ENCODE results near the gene TMED4. TPM values are rescaled to one million over a fixed set of nuclear protein-coding genes. Genes with fewer than 3 reads are reported as not detected.

TMED4 gene
- polyA plus RNA-seq, 1 of the 3 experiments (the other 2 are of a cell fraction) = 145 TPM

- no peak overlapping the region for H3K4me2 ChIP-seq
- H3K27ac ChIP-seq (ENCODE audit: low read depth in 2 of 2, low read length in 1 of 2) = no peak overlapping the region
- POLR2A ChIA-PET = interaction anchor here (1.2 kb wide), 1 partner anchor 13 kb away, joined by 5 read pairs; the partner anchor contains the start of gene TMED4
- TF ChIP-seq GATA2 (CRISPR knock-in tag; IDR thresholded peaks at IDR 0.05) (no peak), TAF1 (IDR thresholded peaks at IDR 0.05; ENCODE audit: borderline replicate concordance, low read depth, low read length) (no peak), SMC3 (IDR thresholded peaks at IDR 0.05; ENCODE audit: low read depth, low read length) (no peak), YY1 (IDR thresholded peaks at IDR 0.05; ENCODE audit: low read depth) (no peak), ZBTB33 (IDR thresholded peaks at IDR 0.05; ENCODE audit: borderline replicate concordance, low read depth) (no peak), POLR2AphosphoS5 (IDR thresholded peaks at IDR 0.05; ENCODE audit: low read depth, low read length) (no peak), CTCF (IDR thresholded peaks at IDR 0.05) (no peak), MEF2A (IDR thresholded peaks at IDR 0.05; ENCODE audit: borderline replicate concordance, low read depth) (no peak), RAD21 (IDR thresholded peaks at IDR 0.05; ENCODE audit: low read length) (no peak), EP300 (IDR thresholded peaks at IDR 0.05; ENCODE audit: borderline replicate concordance in 1 of 2, low read depth in 1 of 2, low read length in 1 of 2) (no peak), USF2 (IDR thresholded peaks at IDR 0.05; ENCODE audit: borderline replicate concordance, low read depth, low read length) (no peak)
- peaks cover 10% of the 10 kb centered on the region for H4K20me1 ChIP-seq (ENCODE audit: insufficient read depth)
- WGBS (ENCODE audit: low lambda C conversion rate) = 95% methylated on average over 13 of the region's 17 CpGs
- no peak overlapping the region for H3K9ac ChIP-seq
- no peaks in the 10 kb centered on the region for H3K9me2 ChIP-seq
- peaks cover 5% of the 10 kb centered on the region for H3F3A ChIP-seq (replicated peaks; ENCODE audit: insufficient read depth)
- H3K4me3 ChIP-seq (ENCODE audit: low read depth in 2 of 2, low read length in 1 of 2) = no peak overlapping the region
- H3K27me3 ChIP-seq (ENCODE audit: insufficient read depth) = no peaks in the 10 kb centered on the region
- no peak for DNase-seq
- peaks cover 39% of the 10 kb centered on the region for H3K79me2 ChIP-seq (ENCODE audit: insufficient read depth)
- no peak overlapping the region for H2AFZ ChIP-seq (ENCODE audit: low read depth)
- peaks cover 57 to 86% of the 10 kb centered on the region in 2 experiments for H3K36me3 ChIP-seq (replicated peaks in 1 of 2; ENCODE audit: control insufficient read depth in 1 of 2, insufficient read depth in 2 of 2, low read length in 1 of 2)
- H3K9me3 ChIP-seq = no peaks in the 10 kb centered on the region
- peaks cover 7 to 11% of the 10 kb centered on the region in 2 experiments for H3K4me1 ChIP-seq (ENCODE audit: control insufficient read depth in 1 of 2, insufficient read depth in 2 of 2, low read depth in 1 of 2, low read length in 1 of 2)
- CTCF ChIA-PET = interaction anchor here (0.8 to 7.2 kb wide), 5 partner anchors 8 to 327 kb away, joined by 3 to 98 read pairs (median 34); partner anchors contain the start of genes DDX56 and TMED4
These were observed 13.1 kb downstream of the TMED4 start for GRCh38 chr7:44568771-44569560.

Measured in SK-N-SH (cell line).